Caco-2 (cell line): ENCODE results near the gene KCNQ1OT1. TPM values are rescaled to one million over a fixed set of nuclear protein-coding genes. Genes with fewer than 3 reads are reported as not detected.

Source experiments
- BruUV-seq: library from RNA; stranded (reverse); fragments of 400-500 nt; replicated peaks from 2 replicates; lab custom pipeline; 2021; lab: Mats Ljungman, UMichigan
- CTCF ChIA-PET: fragments of 300-600 bp; sonication (Branson Sonifier 250); formaldehyde crosslinking; loops from one replicate; lab custom pipeline; 2022; ENCODE audit warnings: antibody characterized with exemption; lab: Charles Lee
- POLR2A ChIA-PET: fragments of 300-600 bp; sonication (Branson Sonifier 250); formaldehyde crosslinking; loops from one replicate; lab custom pipeline; 2022; ENCODE audit warnings: antibody characterized with exemption; lab: Charles Lee
- DNase-seq, 2 experiments: peaks; one replicate each; pipeline versions ENCODE4 v3.0.0 to v3.0.0-alpha.2; 2020 to 2022
- H3K27me3 ChIP-seq: replicated peaks from 2 replicates; pipeline ENCODE4 v1.6.0; 2011; ENCODE audit warnings: low read length; ENCODE audit not compliant: control insufficient read depth, insufficient read depth
- H3K36me3 ChIP-seq: 2 replicates; pipeline ENCODE4 v1.5.1; 2011; ENCODE audit warnings: low read length; ENCODE audit not compliant: control insufficient read depth, insufficient read depth
- H3K4me1 ChIP-seq: fragments of 250-450 bp; sonication (Bioruptor Pico); 2 replicates; pipeline ENCODE4 v1.5.1; 2020; ENCODE audit warnings: mild to moderate bottlenecking
- H3K4me3 ChIP-seq: 2 replicates; pipeline ENCODE4 v1.5.1; 2011; ENCODE audit warnings: low read depth, mild to moderate bottlenecking, control low read depth, low read length
- H3K9me3 ChIP-seq: fragments of 250-450 bp; sonication (Bioruptor Pico); 2 replicates; pipeline ENCODE4 v1.5.1; 2020; ENCODE audit warnings: mild to moderate bottlenecking, moderate library complexity
- H3K27ac Mint-ChIP-seq: one replicate; pipeline ENCODE4 v1.8.0; 2022; ENCODE audit warnings: mixed read lengths; ENCODE audit not compliant: unreplicated experiment
- H3K27me3 Mint-ChIP-seq: one replicate; pipeline ENCODE4 v1.8.0; 2022; ENCODE audit warnings: mixed read lengths; ENCODE audit not compliant: insufficient read depth, unreplicated experiment
- H3K36me3 Mint-ChIP-seq: one replicate; pipeline ENCODE4 v1.8.0; 2022; ENCODE audit warnings: mild to moderate bottlenecking, mixed read lengths; ENCODE audit not compliant: insufficient read depth, unreplicated experiment
- H3K4me1 Mint-ChIP-seq: one replicate; pipeline ENCODE4 v1.8.0; 2022; ENCODE audit warnings: low read depth, mixed read lengths; ENCODE audit not compliant: unreplicated experiment
- H3K4me3 Mint-ChIP-seq: one replicate; pipeline ENCODE4 v1.8.0; 2022; ENCODE audit warnings: mild to moderate bottlenecking, moderate library complexity, mixed read lengths; ENCODE audit not compliant: unreplicated experiment
- H3K9me3 Mint-ChIP-seq: one replicate; pipeline ENCODE4 v1.8.0; 2022; ENCODE audit warnings: mixed read lengths; ENCODE audit not compliant: unreplicated experiment
- CTCF ChIP-seq, 2 experiments: fragments of 200-600 bp in 1 of 2; IDR thresholded peaks; 1 replicate in 1 of 2; 2 replicates in 1 of 2; pipeline versions ENCODE4 v1.5.1 to v1.8.0; 2011 to 2022; ENCODE audit warnings: antibody characterized with exemption in 1 of 2, control low read depth in 1 of 2, inconsistent platforms in 1 of 2, low read depth in 1 of 2, low read length in 1 of 2, mild to moderate bottlenecking in 1 of 2, moderate library complexity in 1 of 2; ENCODE audit not compliant: insufficient read depth in 1 of 2, severe bottlenecking in 1 of 2, unreplicated experiment in 1 of 2
- intact Hi-C: fragments of 100-400 bp; cut with micrococcal nuclease; formaldehyde crosslinking; loops from one replicate; pipeline ENCODE4 v1.10.0; 2022; ENCODE audit not compliant: unreplicated experiment
- total RNA-seq: library from RNA; stranded (reverse); gene quantifications from 2 replicates; pipeline ENCODE4 v1.2.3, GENCODE V29; 2022

KCNQ1OT1 gene
- total RNA-seq, 1 experiment from 2014 or later: 7.5 TPM

GRCh38 chr11:2732940-2733628, 33.3 kb upstream of the KCNQ1OT1 start:
- no peaks in the 10 kb centered on the region for H3K27me3 ChIP-seq
- H3K27me3 Mint-ChIP-seq: no peaks in the 10 kb centered on the region

GRCh38 chr11:2732261-2732939, 32.6 kb upstream of the KCNQ1OT1 start:
- no peaks in the 10 kb centered on the region for H3K36me3 ChIP-seq
- H3K27me3 ChIP-seq: no peaks in the 10 kb centered on the region
- Mint-ChIP-seq H3K4me1 (peaks cover 19% of the 10 kb centered on the region), H3K9me3 (no peaks in the 10 kb centered on the region), H3K27me3 (no peaks in the 10 kb centered on the region), H3K27ac (peak overlapping the region; percentile 65), H3K36me3 (no peaks in the 10 kb centered on the region), H3K4me3 (no peak overlapping the region)
- ChIA-PET CTCF (interaction anchor here (1.0 kb wide), 1 partner anchor 72 kb away, joined by 3 read pairs; no protein-coding TSS in a partner anchor), POLR2A (no interaction called here)
- BruUV-seq: no TSS peak
- no peak for DNase-seq
- no peak for TF ChIP-seq CTCF (IDR thresholded peaks at IDR 0.05; ENCODE audit: insufficient read depth in 1 of 2, low read depth in 1 of 2, low read length in 1 of 2, severe bottlenecking in 1 of 2, unreplicated experiment in 1 of 2)
- H3K4me3 ChIP-seq: no peak overlapping the region
- peaks cover 27% of the 10 kb centered on the region for H3K4me1 ChIP-seq
- no peaks in the 10 kb centered on the region for H3K9me3 ChIP-seq
- intact Hi-C loops: no loop called here

More at GRCh38 chr11:2732940-2733628, 33.3 kb upstream of the KCNQ1OT1 start:
- no peak for TF ChIP-seq CTCF (IDR thresholded peaks at IDR 0.05; ENCODE audit: insufficient read depth in 1 of 2, low read depth in 1 of 2, low read length in 1 of 2, severe bottlenecking in 1 of 2, unreplicated experiment in 1 of 2)
- intact Hi-C loops: no loop called here
- POLR2A ChIA-PET: no interaction called here
- Mint-ChIP-seq H3K4me1 (peaks cover 21% of the 10 kb centered on the region), H3K27ac (no peak overlapping the region), H3K9me3 (no peaks in the 10 kb centered on the region), H3K36me3 (no peaks in the 10 kb centered on the region), H3K4me3 (no peak overlapping the region)
- H3K36me3 ChIP-seq: no peaks in the 10 kb centered on the region
- no TSS peak for BruUV-seq
- H3K9me3 ChIP-seq: no peaks in the 10 kb centered on the region
- H3K4me3 ChIP-seq: no peak overlapping the region
- CTCF ChIA-PET: no interaction called here
- DNase-seq: no peak
- H3K4me1 ChIP-seq: peaks cover 25% of the 10 kb centered on the region

GRCh38 chr11:2731130-2732125, 31.6 kb upstream of the KCNQ1OT1 start:
- no peak for TF ChIP-seq CTCF (IDR thresholded peaks at IDR 0.05; ENCODE audit: insufficient read depth in 1 of 2, low read depth in 1 of 2, low read length in 1 of 2, severe bottlenecking in 1 of 2, unreplicated experiment in 1 of 2)
- POLR2A ChIA-PET: no interaction called here
- Histone ChIP-seq H3K4me1 (peaks cover 36% of the 10 kb centered on the region), H3K9me3 (no peaks in the 10 kb centered on the region), H3K4me3 (no peak overlapping the region), H3K27me3 (no peaks in the 10 kb centered on the region), H3K36me3 (no peaks in the 10 kb centered on the region)
- H3K9me3 Mint-ChIP-seq: no peaks in the 10 kb centered on the region
- no peaks in the 10 kb centered on the region for H3K27me3 Mint-ChIP-seq
- H3K27ac Mint-ChIP-seq: peak overlapping the region; percentile 65
- DNase-seq: no peak
- intact Hi-C loops: no loop called here
- peaks cover 19% of the 10 kb centered on the region for H3K4me1 Mint-ChIP-seq
- no peak overlapping the region for H3K4me3 Mint-ChIP-seq
- no peaks in the 10 kb centered on the region for H3K36me3 Mint-ChIP-seq
- CTCF ChIA-PET: interaction anchor here (1.0 kb wide), 1 partner anchor 73 kb away, joined by 3 read pairs; no protein-coding TSS in a partner anchor
- BruUV-seq: no TSS peak
